GM23338 (cell line): ENCODE measurements around the gene DUS2.

ENCODE experiments used
- CREB1 ChIP-seq: fragments of 250-450 bp; sonication (Bioruptor Pico); IDR thresholded peaks from 2 replicates; pipeline ENCODE4 v1.5.0; 2020; ENCODE audit warnings: low read depth, mild to moderate bottlenecking, moderate library complexity
- EZH2 ChIP-seq: fragments of 200-600 bp; sonication (generic); IDR thresholded peaks from one replicate; pipeline ENCODE4 v1.8.0; 2017; ENCODE audit warnings: antibody characterized with exemption, mild to moderate bottlenecking, low read depth; ENCODE audit not compliant: unreplicated experiment
- EZH2phosphoT487 ChIP-seq: fragments of 200-600 bp; sonication (generic); IDR thresholded peaks from one replicate; pipeline ENCODE4 v1.8.1; 2018; ENCODE audit warnings: antibody characterized with exemption; ENCODE audit not compliant: unreplicated experiment
- JUNB ChIP-seq: IDR thresholded peaks from one replicate; pipeline ENCODE4 v1.6.1; 2016; ENCODE audit warnings: antibody characterized with exemption; ENCODE audit not compliant: unreplicated experiment
- POLR2AphosphoS5 ChIP-seq: IDR thresholded peaks from 2 replicates; pipeline ENCODE4 v1.6.1; 2016; ENCODE audit warnings: antibody characterized with exemption, low read depth
- STAT1 ChIP-seq: IDR thresholded peaks from one replicate; pipeline ENCODE4 v1.6.1; 2016; ENCODE audit warnings: antibody characterized with exemption; ENCODE audit not compliant: unreplicated experiment
- ZNF114 ChIP-seq: fragments of 250-450 bp; sonication (Bioruptor Pico); IDR thresholded peaks from 2 replicates; pipeline ENCODE4 v1.5.0; 2020; ENCODE audit warnings: mild to moderate bottlenecking, moderate library complexity
- TF ChIP-seq, protein P1 (sequence below), 2 experiments: fragments of 200-600 bp in 1 of 2; sonication (generic) in 1 of 2; conservative IDR thresholded peaks; 2 replicates each; pipeline versions ENCODE4 v1.5.1 to v1.6.1; 2016 to 2017; ENCODE audit warnings: antibody characterized with exemption in 2 of 2, low read depth in 2 of 2, mild to moderate bottlenecking in 2 of 2, moderate library complexity in 1 of 2
- TF ChIP-seq, protein P2 (sequence below): IDR thresholded peaks from one replicate; pipeline ENCODE4 v1.6.1; 2018; ENCODE audit warnings: antibody characterized with exemption; ENCODE audit not compliant: unreplicated experiment
- TF ChIP-seq, protein P3 (sequence below): IDR thresholded peaks from 2 replicates; pipeline ENCODE4 v1.6.1; 2016; ENCODE audit warnings: antibody characterized with exemption
- TF ChIP-seq, protein P4 (sequence below): fragments of 250-450 bp; sonication (Bioruptor Pico); IDR thresholded peaks from 2 replicates; pipeline ENCODE4 v1.5.0; 2020; ENCODE audit warnings: mild to moderate bottlenecking, moderate library complexity

DNA sequence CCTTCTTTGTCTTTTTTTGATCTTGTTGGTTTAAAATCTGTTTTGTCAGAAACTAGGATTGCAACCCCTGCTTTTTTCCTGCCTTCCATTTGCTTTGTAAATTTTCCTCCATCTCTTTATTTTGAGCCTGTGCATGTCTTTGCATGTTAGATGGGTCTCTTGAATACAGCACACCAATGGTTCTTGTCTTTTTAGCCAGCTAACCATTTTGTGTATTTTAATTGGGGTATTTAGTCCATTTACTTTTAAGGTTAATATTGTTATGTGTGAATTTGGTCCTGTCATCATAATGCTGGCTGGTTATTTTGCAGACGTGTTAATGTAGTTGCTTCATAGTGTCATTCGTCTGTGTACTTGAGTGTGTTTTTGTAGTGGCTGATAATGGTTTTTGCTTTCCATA, 88.3 kb downstream of the DUS2 start:
- TF ChIP-seq, protein P1, sequence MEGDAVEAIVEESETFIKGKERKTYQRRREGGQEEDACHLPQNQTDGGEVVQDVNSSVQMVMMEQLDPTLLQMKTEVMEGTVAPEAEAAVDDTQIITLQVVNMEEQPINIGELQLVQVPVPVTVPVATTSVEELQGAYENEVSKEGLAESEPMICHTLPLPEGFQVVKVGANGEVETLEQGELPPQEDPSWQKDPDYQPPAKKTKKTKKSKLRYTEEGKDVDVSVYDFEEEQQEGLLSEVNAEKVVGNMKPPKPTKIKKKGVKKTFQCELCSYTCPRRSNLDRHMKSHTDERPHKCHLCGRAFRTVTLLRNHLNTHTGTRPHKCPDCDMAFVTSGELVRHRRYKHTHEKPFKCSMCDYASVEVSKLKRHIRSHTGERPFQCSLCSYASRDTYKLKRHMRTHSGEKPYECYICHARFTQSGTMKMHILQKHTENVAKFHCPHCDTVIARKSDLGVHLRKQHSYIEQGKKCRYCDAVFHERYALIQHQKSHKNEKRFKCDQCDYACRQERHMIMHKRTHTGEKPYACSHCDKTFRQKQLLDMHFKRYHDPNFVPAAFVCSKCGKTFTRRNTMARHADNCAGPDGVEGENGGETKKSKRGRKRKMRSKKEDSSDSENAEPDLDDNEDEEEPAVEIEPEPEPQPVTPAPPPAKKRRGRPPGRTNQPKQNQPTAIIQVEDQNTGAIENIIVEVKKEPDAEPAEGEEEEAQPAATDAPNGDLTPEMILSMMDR (conservative IDR thresholded peaks at IDR 0.05; ENCODE audit: low read depth in 2 of 2): no peak
- TF ChIP-seq EZH2 (no peak), POLR2AphosphoS5 (no peak), JUNB (no peak), CREB1 (CRISPR knock-in tag) (no peak), EZH2phosphoT487 (no peak), ZNF114 (no peak), STAT1 (no peak)
- TF ChIP-seq, protein P2, sequence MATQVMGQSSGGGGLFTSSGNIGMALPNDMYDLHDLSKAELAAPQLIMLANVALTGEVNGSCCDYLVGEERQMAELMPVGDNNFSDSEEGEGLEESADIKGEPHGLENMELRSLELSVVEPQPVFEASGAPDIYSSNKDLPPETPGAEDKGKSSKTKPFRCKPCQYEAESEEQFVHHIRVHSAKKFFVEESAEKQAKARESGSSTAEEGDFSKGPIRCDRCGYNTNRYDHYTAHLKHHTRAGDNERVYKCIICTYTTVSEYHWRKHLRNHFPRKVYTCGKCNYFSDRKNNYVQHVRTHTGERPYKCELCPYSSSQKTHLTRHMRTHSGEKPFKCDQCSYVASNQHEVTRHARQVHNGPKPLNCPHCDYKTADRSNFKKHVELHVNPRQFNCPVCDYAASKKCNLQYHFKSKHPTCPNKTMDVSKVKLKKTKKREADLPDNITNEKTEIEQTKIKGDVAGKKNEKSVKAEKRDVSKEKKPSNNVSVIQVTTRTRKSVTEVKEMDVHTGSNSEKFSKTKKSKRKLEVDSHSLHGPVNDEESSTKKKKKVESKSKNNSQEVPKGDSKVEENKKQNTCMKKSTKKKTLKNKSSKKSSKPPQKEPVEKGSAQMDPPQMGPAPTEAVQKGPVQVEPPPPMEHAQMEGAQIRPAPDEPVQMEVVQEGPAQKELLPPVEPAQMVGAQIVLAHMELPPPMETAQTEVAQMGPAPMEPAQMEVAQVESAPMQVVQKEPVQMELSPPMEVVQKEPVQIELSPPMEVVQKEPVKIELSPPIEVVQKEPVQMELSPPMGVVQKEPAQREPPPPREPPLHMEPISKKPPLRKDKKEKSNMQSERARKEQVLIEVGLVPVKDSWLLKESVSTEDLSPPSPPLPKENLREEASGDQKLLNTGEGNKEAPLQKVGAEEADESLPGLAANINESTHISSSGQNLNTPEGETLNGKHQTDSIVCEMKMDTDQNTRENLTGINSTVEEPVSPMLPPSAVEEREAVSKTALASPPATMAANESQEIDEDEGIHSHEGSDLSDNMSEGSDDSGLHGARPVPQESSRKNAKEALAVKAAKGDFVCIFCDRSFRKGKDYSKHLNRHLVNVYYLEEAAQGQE: no peak
- TF ChIP-seq, protein P3, sequence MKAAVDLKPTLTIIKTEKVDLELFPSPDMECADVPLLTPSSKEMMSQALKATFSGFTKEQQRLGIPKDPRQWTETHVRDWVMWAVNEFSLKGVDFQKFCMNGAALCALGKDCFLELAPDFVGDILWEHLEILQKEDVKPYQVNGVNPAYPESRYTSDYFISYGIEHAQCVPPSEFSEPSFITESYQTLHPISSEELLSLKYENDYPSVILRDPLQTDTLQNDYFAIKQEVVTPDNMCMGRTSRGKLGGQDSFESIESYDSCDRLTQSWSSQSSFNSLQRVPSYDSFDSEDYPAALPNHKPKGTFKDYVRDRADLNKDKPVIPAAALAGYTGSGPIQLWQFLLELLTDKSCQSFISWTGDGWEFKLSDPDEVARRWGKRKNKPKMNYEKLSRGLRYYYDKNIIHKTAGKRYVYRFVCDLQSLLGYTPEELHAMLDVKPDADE: no peak
- TF ChIP-seq, protein P4, sequence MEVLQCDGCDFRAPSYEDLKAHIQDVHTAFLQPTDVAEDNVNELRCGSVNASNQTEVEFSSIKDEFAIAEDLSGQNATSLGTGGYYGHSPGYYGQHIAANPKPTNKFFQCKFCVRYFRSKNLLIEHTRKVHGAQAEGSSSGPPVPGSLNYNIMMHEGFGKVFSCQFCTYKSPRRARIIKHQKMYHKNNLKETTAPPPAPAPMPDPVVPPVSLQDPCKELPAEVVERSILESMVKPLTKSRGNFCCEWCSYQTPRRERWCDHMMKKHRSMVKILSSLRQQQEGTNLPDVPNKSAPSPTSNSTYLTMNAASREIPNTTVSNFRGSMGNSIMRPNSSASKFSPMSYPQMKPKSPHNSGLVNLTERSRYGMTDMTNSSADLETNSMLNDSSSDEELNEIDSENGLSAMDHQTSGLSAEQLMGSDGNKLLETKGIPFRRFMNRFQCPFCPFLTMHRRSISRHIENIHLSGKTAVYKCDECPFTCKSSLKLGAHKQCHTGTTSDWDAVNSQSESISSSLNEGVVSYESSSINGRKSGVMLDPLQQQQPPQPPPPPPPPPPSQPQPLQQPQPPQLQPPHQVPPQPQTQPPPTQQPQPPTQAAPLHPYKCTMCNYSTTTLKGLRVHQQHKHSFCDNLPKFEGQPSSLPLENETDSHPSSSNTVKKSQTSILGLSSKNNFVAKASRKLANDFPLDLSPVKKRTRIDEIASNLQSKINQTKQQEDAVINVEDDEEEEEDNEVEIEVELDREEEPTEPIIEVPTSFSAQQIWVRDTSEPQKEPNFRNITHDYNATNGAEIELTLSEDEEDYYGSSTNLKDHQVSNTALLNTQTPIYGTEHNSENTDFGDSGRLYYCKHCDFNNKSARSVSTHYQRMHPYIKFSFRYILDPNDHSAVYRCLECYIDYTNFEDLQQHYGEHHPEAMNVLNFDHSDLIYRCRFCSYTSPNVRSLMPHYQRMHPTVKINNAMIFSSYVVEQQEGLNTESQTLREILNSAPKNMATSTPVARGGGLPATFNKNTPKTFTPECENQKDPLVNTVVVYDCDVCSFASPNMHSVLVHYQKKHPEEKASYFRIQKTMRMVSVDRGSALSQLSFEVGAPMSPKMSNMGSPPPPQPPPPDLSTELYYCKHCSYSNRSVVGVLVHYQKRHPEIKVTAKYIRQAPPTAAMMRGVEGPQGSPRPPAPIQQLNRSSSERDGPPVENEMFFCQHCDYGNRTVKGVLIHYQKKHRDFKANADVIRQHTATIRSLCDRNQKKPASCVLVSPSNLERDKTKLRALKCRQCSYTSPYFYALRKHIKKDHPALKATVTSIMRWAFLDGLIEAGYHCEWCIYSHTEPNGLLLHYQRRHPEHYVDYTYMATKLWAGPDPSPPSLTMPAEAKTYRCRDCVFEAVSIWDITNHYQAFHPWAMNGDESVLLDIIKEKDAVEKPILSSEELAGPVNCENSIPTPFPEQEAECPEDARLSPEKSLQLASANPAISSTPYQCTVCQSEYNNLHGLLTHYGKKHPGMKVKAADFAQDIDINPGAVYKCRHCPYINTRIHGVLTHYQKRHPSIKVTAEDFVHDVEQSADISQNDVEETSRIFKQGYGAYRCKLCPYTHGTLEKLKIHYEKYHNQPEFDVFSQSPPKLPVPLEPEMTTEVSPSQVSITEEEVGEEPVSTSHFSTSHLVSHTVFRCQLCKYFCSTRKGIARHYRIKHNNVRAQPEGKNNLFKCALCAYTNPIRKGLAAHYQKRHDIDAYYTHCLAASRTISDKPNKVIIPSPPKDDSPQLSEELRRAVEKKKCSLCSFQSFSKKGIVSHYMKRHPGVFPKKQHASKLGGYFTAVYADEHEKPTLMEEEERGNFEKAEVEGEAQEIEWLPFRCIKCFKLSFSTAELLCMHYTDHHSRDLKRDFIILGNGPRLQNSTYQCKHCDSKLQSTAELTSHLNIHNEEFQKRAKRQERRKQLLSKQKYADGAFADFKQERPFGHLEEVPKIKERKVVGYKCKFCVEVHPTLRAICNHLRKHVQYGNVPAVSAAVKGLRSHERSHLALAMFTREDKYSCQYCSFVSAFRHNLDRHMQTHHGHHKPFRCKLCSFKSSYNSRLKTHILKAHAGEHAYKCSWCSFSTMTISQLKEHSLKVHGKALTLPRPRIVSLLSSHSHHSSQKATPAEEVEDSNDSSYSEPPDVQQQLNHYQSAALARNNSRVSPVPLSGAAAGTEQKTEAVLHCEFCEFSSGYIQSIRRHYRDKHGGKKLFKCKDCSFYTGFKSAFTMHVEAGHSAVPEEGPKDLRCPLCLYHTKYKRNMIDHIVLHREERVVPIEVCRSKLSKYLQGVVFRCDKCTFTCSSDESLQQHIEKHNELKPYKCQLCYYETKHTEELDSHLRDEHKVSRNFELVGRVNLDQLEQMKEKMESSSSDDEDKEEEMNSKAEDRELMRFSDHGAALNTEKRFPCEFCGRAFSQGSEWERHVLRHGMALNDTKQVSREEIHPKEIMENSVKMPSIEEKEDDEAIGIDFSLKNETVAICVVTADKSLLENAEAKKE (CRISPR knock-in tag): no peak
